WERI-Rb-1 (cell line): Measurements from ENCODE around the gene MSH4.
"Not testable (repeated sequence)": the region's sequence is repeated elsewhere in the genome, so short reads cannot be mapped to it uniquely, and the experiment has no call there.

ENCODE experiments used
- DNase-seq: peaks from one replicate; pipeline ENCODE4 v3.0.0-alpha.2; 2020
- H3K27ac ChIP-seq: fragments of 250-450 bp; sonication (Bioruptor Pico); 2 replicates; pipeline ENCODE4 v1.5.1; 2020; ENCODE audit warnings: mild to moderate bottlenecking, moderate library complexity
- H3K27me3 ChIP-seq: fragments of 250-450 bp; sonication (Bioruptor Pico); 2 replicates; pipeline ENCODE4 v1.5.1; 2021; ENCODE audit warnings: mild to moderate bottlenecking, low read depth, moderate library complexity; ENCODE audit not compliant: insufficient read depth, severe bottlenecking
- H3K36me3 ChIP-seq: fragments of 250-450 bp; sonication (Bioruptor Pico); 2 replicates; pipeline ENCODE4 v1.5.1; 2020; ENCODE audit warnings: mild to moderate bottlenecking, moderate library complexity
- H3K4me3 ChIP-seq: 2 replicates; pipeline ENCODE4 v1.5.1; 2011; ENCODE audit warnings: low read depth, mild to moderate bottlenecking, control low read depth, low read length
- H3K9me3 ChIP-seq: fragments of 250-450 bp; sonication (Bioruptor Pico); 2 replicates; pipeline ENCODE4 v1.5.1; 2021; ENCODE audit warnings: mild to moderate bottlenecking, moderate library complexity; ENCODE audit not compliant: severe bottlenecking
- CTCF ChIP-seq: IDR thresholded peaks from 2 replicates; pipeline ENCODE4 v1.5.1; 2011; ENCODE audit warnings: low read depth, mild to moderate bottlenecking, control low read depth, inconsistent platforms, low read length

Gene MSH4

GRCh38 chr1:75796376-75797272 is at the start of gene MSH4:
MSH4 (plus strand) TSS chr1:75796882; CDS start chr1:75796986, 104 bp downstream.
- Histone ChIP-seq H3K4me3 (no peak within 1 kb of the TSS), H3K36me3 (peaks cover 49% of the 10 kb centered on the region), H3K27ac (no peak within 1 kb of the TSS), H3K27me3 (no peaks in the 10 kb centered on the region), H3K9me3 (no peaks in the 10 kb centered on the region)
- DNase-seq = no peak
- TF ChIP-seq CTCF = no peak

DNA sequence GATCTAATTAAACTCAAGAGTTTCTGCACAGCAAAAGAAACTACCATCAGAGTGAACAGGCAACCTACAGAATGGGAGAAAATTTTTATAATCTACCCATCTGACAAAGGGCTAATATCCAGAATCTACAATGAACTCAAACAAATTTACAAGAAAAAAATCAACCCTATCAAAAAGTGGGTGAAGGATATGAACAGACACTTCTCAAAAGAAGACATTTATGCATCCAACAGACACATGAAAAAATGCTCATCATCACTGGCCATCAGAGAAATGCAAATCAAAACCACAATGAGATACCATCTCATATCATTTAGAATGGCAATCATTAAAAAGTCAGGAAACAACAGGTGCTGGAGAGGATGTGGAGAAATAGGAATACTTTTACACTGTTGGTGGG is 39.5 kb upstream of the MSH4 start:
- H3K9me3 ChIP-seq, DNase-seq, H3K4me3 ChIP-seq, H3K27ac ChIP-seq, H3K27me3 ChIP-seq: not testable (repeated sequence)
- peaks cover 29% of the 10 kb centered on the region for H3K36me3 ChIP-seq

DNA sequence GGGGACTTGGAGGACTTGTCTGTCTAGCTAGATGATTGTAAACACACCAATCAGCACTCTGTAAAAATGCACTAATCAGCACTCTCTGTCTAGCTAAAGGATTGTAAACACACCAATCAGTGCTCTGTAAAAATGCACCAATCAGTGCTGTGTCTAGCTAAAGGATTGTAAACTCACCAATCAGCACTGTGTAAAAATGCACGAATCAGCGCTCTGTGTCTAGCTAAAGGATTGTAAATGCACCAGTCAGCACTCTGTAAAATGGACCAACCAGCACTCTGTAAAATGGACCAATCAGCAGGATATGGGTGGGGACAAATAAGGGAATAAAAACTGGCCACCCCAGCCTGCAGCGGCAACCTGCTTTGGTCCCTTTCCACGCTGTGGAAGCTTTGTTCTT is 38.1 kb upstream of the MSH4 start:
- not testable (repeated sequence) for H3K27ac ChIP-seq, H3K9me3 ChIP-seq, H3K4me3 ChIP-seq, H3K27me3 ChIP-seq, DNase-seq
- peaks cover 32% of the 10 kb centered on the region for H3K36me3 ChIP-seq

DNA sequence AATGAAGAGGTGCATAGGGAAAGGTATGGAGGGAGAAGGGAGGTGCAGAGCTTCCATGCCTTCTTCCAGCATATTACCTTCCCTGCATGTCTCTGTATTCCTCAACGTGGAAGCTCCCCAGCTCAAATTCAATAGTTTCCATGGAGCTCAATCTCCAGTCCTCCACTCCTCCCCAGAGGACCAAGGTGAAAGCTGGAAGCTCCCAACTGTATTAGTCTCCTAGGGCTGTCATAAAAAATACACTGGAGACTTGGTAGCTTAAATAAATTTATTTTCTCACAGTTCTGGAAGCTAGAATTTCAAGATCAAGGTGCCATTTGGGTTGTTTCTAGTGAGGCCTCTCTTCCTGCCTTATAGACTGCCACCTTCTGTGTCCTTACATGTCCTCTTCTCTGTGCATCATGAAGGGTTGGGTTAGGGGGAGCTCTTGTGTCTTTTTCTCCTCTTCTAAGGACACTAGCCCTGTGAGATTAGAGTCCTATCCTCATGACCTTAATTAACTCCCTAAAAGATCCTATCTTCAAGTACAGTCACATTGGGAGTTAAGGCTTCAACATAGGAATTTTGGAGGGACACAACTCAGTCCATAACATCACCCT is 32.5 kb upstream of the MSH4 start:
- H3K9me3 ChIP-seq = no peaks in the 10 kb centered on the region
- H3K4me3 ChIP-seq = no peak overlapping the region
- TF ChIP-seq CTCF = no peak
- peaks cover 9% of the 10 kb centered on the region for H3K36me3 ChIP-seq
- no peak for DNase-seq
- no peaks in the 10 kb centered on the region for H3K27me3 ChIP-seq
- no peak overlapping the region for H3K27ac ChIP-seq

GRCh38 chr1:75765697-75766355 is 30.9 kb upstream of the MSH4 start:
- no peak overlapping the region for H3K27ac ChIP-seq
- no peaks in the 10 kb centered on the region for H3K9me3 ChIP-seq
- no peak overlapping the region for H3K4me3 ChIP-seq
- H3K27me3 ChIP-seq = no peaks in the 10 kb centered on the region
- H3K36me3 ChIP-seq = peaks cover 9% of the 10 kb centered on the region
- TF ChIP-seq CTCF = no peak
- DNase-seq = no peak

GRCh38 chr1:75768016-75768415 is 28.7 kb upstream of the MSH4 start:
- peaks cover 6% of the 10 kb centered on the region for H3K36me3 ChIP-seq
- H3K27ac ChIP-seq = no peak overlapping the region
- no peak overlapping the region for H3K4me3 ChIP-seq
- no peaks in the 10 kb centered on the region for H3K9me3 ChIP-seq
- no peak for TF ChIP-seq CTCF
- no peak for DNase-seq
- no peaks in the 10 kb centered on the region for H3K27me3 ChIP-seq
